A673 (cell line): ENCODE data around the gene GNA15. TPM values are rescaled to one million over a fixed set of nuclear protein-coding genes. Genes with fewer than 3 reads are reported as not detected.

Source experiments
- BruUV-seq: library from RNA; stranded (reverse); fragments of 400-500 nt; replicated peaks from 2 replicates; lab custom pipeline; 2021; lab: Mats Ljungman, UMichigan
- CTCF ChIA-PET: fragments of 300-600 bp; sonication (Branson Sonifier 250); formaldehyde crosslinking; loops from one replicate; lab custom pipeline; 2022; ENCODE audit warnings: antibody characterized with exemption; lab: Charles Lee
- POLR2A ChIA-PET: fragments of 300-600 bp; sonication (Branson Sonifier 250); formaldehyde crosslinking; loops from one replicate; lab custom pipeline; 2022; ENCODE audit warnings: antibody characterized with exemption; ENCODE audit not compliant: low non-redundant PET; lab: Charles Lee
- DNase-seq: peaks from one replicate; pipeline ENCODE4 v3.0.0-alpha.2; 2015; ENCODE audit warnings: low spot score
- H3K27ac ChIP-seq: fragments of 200-600 bp; sonication (generic); 2 replicates; pipeline ENCODE4 v1.5.1; 2016; ENCODE audit warnings: mixed run types, low read depth, mild to moderate bottlenecking, mixed read lengths, antibody characterized with exemption, low read length; ENCODE audit not compliant: poor library complexity, severe bottlenecking
- H3K27me3 ChIP-seq: fragments of 200-600 bp; sonication (generic); replicated peaks from 2 replicates; pipeline ENCODE4 v1.6.1; 2017; ENCODE audit warnings: mixed run types, low read depth, mild to moderate bottlenecking, mixed read lengths, antibody characterized with exemption, low read length; ENCODE audit not compliant: insufficient read depth, poor library complexity
- H3K36me3 ChIP-seq: fragments of 200-600 bp; sonication (generic); 2 replicates; pipeline ENCODE4 v1.6.1; 2016; ENCODE audit warnings: mixed run types, mild to moderate bottlenecking, mixed read lengths, antibody characterized with exemption, low read length; ENCODE audit not compliant: insufficient read depth, poor library complexity, severe bottlenecking
- H3K4me1 ChIP-seq: fragments of 200-600 bp; sonication (generic); 2 replicates; pipeline ENCODE4 v1.6.1; 2017; ENCODE audit warnings: mixed run types, mild to moderate bottlenecking, mixed read lengths, antibody characterized with exemption, low read length; ENCODE audit not compliant: insufficient read depth, poor library complexity, severe bottlenecking
- H3K4me3 ChIP-seq: fragments of 200-600 bp; sonication (generic); 2 replicates; pipeline ENCODE4 v1.5.1; 2016; ENCODE audit warnings: low read depth, mixed run types, mild to moderate bottlenecking, mixed read lengths, low read length; ENCODE audit not compliant: poor library complexity, severe bottlenecking
- H3K9me3 ChIP-seq: fragments of 200-600 bp; sonication (generic); 2 replicates; pipeline ENCODE4 v1.6.1; 2016; ENCODE audit warnings: mixed run types, low read depth, mild to moderate bottlenecking, mixed read lengths, antibody characterized with exemption, low read length; ENCODE audit not compliant: poor library complexity, severe bottlenecking
- CTCF ChIP-seq: fragments of 300-800, 200-600 bp; sonication (generic); conservative IDR thresholded peaks from 2 replicates; pipeline ENCODE4 v1.5.1; 2017; ENCODE audit warnings: low read depth, mild to moderate bottlenecking, antibody characterized with exemption, low read length, moderate library complexity, mixed read lengths
- EZH2 ChIP-seq: fragments of 200-600 bp; sonication (generic); IDR thresholded peaks from 2 replicates; pipeline ENCODE4 v1.6.1; 2017; ENCODE audit warnings: borderline replicate concordance, low read depth, mild to moderate bottlenecking, mixed read lengths, antibody characterized with exemption, low read length; ENCODE audit not compliant: poor library complexity, severe bottlenecking
- intact Hi-C: fragments of 100-400 bp; cut with micrococcal nuclease; formaldehyde crosslinking; loops from one replicate; pipeline ENCODE4 v1.10.0; 2022; ENCODE audit not compliant: unreplicated experiment
- total RNA-seq: library from RNA; stranded (reverse); gene quantifications from 2 replicates; pipeline ENCODE4 v1.2.3, GENCODE V29; 2021

GNA15 gene
- total RNA-seq, 1 experiment from 2014 or later, result 0.26 TPM

- ChIA-PET POLR2A (no interaction called here), CTCF (no interaction called here)
- DNase-seq, result no peak
- no peak for TF ChIP-seq CTCF
- TF ChIP-seq EZH2, result no peak
- H3K36me3 ChIP-seq, result no peaks in the 10 kb centered on the region
- no peak overlapping the region for H3K4me3 ChIP-seq
- no peaks in the 10 kb centered on the region for H3K27me3 ChIP-seq
- no peaks in the 10 kb centered on the region for H3K4me1 ChIP-seq
- no peak overlapping the region for H3K27ac ChIP-seq
- intact Hi-C loops, result no loop called here
- no TSS peak for BruUV-seq
- no peaks in the 10 kb centered on the region for H3K9me3 ChIP-seq
These were observed 19.8 kb upstream of the GNA15 start for GRCh38 chr19:3115916-3116602.

- no peak for DNase-seq
- ChIA-PET POLR2A (interaction anchor here (0.6 kb wide), 1 partner anchor 166 kb away, joined by 3 read pairs; no protein-coding TSS in a partner anchor), CTCF (no interaction called here)
- H3K4me3 ChIP-seq, result no peak overlapping the region
- no peaks in the 10 kb centered on the region for H3K4me1 ChIP-seq
- no peaks in the 10 kb centered on the region for H3K27me3 ChIP-seq
- no TSS peak for BruUV-seq
- H3K9me3 ChIP-seq, result no peaks in the 10 kb centered on the region
- intact Hi-C loops, result no loop called here
- H3K27ac ChIP-seq, result no peak overlapping the region
- TF ChIP-seq CTCF (no peak), EZH2 (no peak)
- peaks cover 2% of the 10 kb centered on the region for H3K36me3 ChIP-seq
These were observed 19.2 kb upstream of the GNA15 start for GRCh38 chr19:3116621-3117020.

GRCh38 chr19:3117716-3118115, 18.1 kb upstream of the GNA15 start:
- intact Hi-C loops, result no loop called here
- Histone ChIP-seq H3K4me1 (no peaks in the 10 kb centered on the region), H3K27me3 (no peaks in the 10 kb centered on the region), H3K4me3 (no peak overlapping the region), H3K36me3 (peaks cover 2% of the 10 kb centered on the region), H3K27ac (no peak overlapping the region), H3K9me3 (no peaks in the 10 kb centered on the region)
- no peak for TF ChIP-seq EZH2
- no peak for TF ChIP-seq CTCF
- DNase-seq, result no peak
- ChIA-PET POLR2A (no interaction called here), CTCF (no interaction called here)
- no TSS peak for BruUV-seq
